ENCODE measurements around the gene ZNF689.

Gene ZNF689

DNA sequence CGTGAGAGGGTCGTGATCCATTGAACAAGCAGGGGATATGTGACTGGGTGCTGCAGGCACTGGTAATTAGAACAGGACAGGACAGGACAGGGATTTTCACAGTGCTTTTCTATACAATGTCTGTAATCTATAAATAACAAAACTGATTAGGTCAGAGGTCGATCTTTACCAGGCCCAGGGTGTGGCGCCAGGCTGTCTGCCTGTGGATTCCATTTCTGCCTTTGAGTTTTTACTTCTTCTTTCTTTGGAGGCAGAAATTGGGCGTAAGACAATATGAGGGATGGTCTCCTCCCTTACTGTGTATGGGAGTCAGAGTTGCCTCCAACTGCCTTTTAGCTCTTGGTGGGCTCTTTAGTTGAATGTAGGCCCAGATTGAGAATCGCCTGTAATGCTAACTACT lies 50.5 kb downstream of the ZNF689 start:
- no peak for DNase-seq

DNA sequence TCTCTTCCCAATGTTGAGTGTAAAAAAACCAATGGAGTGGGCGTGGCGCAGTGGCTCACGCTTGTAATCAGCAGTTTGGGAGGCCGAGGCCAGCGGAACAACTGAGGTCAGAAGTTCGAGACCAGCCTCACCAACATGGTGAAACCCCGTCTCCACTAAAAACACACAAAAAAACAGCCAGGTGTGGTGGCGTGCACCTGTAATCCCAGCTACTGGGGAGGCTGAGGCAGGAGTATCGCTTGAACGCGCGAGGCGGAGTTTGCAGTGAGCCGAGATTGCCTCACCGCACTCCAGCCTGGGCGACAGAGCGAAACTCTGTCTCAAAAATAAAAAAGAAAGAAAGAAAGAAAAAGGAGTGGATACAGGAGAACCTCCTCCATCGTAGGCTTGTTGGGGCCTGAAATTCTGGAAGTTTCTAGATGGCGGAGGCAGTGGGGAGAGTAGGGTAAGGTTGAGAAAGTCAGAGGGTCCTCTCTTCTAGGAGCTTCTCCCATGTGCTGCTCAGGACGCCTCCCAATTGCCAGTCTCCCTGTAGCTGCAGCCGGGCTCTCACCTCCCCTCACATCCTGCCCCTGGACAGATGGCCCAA lies 51.3 kb downstream of the ZNF689 start:
- no peak for DNase-seq

DNA sequence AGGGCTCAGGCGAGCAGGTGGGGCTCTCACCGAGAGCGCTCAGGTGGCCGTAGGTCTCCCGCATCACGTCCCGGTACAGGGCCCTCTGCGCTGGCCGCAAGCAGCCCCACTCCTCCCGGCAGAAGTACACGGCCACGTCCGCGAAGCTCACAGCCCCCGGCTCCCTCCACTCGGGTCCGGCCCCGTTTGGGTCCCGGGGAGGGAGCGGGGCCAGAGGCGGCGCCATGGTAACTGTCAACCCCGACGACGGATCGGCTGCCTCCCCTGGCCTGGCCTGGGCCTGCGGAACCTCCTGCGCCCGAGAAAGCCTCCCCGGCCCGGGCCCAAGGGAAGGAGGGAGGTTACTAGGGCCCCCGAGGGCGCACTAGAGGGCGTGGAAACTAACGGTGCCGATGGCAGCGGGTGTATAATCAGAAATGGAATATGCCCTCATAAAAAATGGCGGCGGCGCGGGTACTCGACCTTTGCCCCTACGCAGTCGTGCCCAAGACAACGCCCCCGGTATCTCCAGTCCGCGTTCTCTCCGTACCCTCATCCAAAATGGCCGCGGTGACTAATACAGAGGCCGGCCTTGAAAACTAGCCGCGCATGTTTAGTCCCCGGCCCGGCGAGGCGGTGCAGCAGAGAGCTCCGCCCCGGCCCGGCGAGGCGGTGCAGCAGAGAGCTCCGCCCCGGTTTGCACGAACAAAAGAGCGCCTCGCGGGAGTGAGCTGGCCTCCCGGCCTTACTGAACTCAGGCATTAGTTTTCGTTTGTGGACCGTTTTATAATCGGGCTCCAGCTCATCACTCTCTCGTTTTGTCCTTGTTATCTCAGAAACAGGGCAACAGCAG lies 52.0 kb downstream of the ZNF689 start, which contains the start of gene ZNF764:
TSS of gene ZNF764 (minus strand) at position 418 of the 832 bp plus-strand sequence. CDS start at position 226, 192 bp downstream.
- DNase-seq = peak; percentile 99

DNA sequence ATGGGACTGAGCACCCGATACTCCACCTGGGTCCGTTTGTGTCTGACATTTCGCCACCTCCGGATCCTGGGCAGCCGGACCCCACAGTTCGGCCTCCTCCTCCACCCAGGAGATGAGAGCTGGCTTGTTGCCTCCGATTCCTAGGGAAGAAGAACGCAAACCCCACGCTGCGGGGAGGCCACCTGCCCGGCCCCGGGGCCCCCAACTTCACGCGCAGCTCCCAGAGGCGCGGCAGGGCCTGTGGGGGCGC lies 52.6 kb downstream of the ZNF689 start:
- DNase-seq = no peak

DNA sequence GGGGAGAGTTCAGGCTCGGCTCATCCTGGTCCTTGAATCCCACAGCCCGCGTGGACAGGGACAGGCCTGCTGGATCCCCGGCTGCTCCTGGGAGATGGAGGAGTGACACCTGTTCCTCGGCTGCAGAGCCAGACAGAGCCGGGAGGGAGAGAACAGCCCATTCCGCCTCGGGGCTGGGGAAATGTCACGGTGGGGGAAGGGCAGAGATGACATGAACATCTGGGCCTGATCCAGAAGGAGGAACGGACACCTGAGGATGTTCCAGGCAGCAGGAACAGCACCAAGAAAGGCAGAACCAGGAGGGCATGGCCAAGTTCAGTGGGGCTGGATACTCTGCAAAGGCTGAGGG lies 54.1 kb downstream of the ZNF689 start:
- DNase-seq = no peak

DNA sequence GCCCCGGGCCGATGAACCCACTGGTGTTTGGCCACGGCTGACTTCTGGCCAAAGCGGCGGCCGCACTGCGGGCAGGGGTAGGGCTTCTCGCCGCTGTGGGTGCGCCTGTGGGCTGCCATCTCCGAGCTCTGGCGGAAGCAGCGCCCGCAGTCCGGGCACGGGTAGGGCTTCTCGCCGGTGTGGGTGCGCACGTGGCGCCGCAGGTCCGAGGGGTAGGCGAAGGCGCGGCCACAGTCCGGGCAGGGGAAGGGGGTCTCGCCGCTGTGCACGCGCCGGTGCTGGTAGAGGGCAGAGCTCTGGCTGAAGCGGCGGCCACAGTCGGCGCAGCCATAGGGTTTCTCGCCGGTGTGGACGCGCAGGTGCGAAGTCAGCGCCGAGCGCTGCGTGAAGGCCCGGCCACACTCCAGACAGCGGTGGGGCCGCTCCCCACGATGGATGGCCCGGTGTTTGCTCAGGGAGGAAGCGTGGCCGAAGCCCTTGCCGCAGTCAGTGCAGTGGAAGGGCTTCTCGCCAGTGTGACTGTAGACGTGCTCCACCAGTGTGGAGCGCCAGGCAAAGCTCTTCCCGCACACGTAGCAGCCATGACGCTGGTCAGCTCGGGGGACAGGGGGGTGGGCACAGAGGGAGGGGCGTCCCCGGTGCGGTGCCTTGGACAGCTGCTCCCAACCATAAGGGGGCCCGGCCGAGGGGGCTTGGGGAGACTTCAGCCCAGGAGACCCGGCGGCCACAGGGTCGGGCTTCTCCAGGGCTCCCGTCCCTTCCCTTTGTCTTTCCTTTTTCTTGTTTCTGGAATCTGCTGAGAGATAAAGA lies 54.7 kb downstream of the ZNF689 start:
- no peak for DNase-seq

DNA sequence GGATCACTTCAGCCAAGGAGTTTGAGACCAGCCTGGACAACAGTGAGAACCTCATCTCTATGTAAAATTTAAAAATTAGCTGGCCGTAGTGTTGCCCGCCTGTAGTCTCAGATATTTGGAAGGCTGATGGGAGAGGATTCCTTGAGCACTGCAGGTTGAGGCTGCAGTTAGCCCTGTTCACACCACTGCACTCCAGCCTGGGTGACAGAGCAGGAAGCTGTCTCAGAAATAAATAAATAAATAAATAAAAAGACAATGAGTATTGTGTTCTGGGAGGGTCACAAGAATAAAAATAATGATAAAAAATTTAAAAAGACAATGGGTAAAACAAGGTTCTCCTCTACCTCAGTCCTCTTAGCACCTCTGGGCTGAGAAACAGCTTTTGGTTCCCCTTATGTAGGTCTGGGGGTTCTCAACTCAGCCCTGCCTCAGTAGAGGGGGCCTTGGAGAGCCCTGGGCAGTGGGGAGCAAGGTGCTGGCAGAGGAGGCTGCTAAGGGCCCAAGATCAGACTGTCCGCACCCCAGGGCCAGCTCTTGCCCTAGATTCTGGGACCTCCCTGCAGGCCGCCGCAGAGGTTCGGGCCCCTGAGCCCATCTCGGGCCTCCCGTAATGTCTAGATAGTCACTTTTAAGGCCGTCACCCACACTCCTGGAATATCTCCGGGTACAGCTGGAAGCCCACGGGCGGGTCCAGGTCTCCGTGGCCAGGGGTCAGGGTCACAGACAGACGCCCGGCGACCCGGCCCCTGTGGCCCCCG lies 55.5 kb downstream of the ZNF689 start:
- DNase-seq = no peak

DNA sequence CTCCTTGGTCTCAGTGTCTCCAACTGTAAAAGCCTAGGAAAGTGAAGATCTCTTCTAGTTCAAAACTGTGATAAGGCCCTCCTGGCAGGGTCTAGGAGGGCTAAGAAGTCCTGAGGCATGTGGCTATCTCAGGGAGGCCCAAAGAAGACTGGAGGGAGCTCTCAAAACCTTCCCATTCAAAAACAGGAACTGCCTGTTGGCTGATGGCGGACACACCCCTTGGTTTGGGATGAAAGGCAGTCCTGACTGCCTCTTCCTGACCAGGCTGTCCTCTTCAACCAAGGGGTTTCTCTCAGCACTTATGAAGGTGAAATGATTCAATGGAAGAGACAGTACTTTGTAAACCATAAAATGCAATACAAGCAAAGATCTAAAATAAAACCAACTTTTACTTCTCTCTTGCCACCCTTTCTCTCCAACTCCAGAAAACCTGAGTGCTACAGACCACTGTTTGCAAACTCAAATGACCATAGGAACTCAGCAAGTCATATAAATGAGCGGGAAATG lies 56.7 kb downstream of the ZNF689 start:
- no peak for DNase-seq

DNA sequence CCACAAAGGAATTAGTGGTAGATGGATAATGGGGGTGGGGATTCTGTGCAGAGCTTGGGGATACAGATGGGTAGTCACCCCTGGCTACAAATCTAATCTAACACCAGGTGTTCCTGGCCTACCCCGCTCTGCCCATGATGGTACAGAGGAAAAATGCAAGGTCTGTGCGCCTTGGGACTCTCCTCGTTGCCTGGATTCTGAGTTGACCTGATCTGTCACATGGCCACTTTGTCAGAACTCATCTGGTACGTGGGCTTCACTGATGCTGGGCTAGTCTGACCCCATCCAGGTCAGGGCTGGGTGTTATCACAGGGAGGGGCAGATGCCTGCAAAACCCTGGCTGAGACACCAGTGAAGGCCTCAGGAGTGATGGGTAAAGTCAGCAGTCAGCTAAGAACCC lies 57.2 kb downstream of the ZNF689 start:
- no peak for DNase-seq

Measured in activated CD4-positive, alpha-beta T cell treated with anti-CD3 and anti-CD28 coated beads, Interleukin-2, Interleukin-6, amounts not matched to agents 100 ng/mL and 50 ng/mL, durations not matched to agents 16 hours and 8 hours (primary cell).